GM18861 (cell line): ENCODE measurements around the gene GALNT18.
A peak's percentile ranks its signal among the peaks of the same experiment; 100 is the strongest.

ENCODE experiments used
- ATAC-seq: cut with Tn5 transposase; IDR thresholded peaks from one replicate; pipeline ENCODE4 v1.9.1; 2021; ENCODE audit not compliant: unreplicated experiment

Gene GALNT18

GRCh38 chr11:11621573-11622339, at the start of gene GALNT18:
TSS of gene GALNT18 (minus strand) at chr11:11622005.
- ATAC-seq = peak; percentile 84

- no peak for ATAC-seq
Observed at GRCh38 chr11:11670574-11670973, 48.8 kb upstream of the GALNT18 start.

GRCh38 chr11:11669233-11669846, 47.5 kb upstream of the GALNT18 start:
- ATAC-seq = no peak

GRCh38 chr11:11668781-11669180, 47.0 kb upstream of the GALNT18 start:
- ATAC-seq = no peak

GRCh38 chr11:11668274-11668673, 46.5 kb upstream of the GALNT18 start:
- ATAC-seq = no peak

GRCh38 chr11:11667056-11667455, 45.3 kb upstream of the GALNT18 start:
- ATAC-seq = no peak

- ATAC-seq = no peak
Observed at GRCh38 chr11:11665407-11665806, 43.6 kb upstream of the GALNT18 start.

GRCh38 chr11:11663907-11664306, 42.1 kb upstream of the GALNT18 start:
- ATAC-seq = no peak

GRCh38 chr11:11662578-11662977, 40.8 kb upstream of the GALNT18 start:
- ATAC-seq = no peak

- ATAC-seq = no peak
Observed at GRCh38 chr11:11661326-11662040, 39.7 kb upstream of the GALNT18 start.

GRCh38 chr11:11660363-11660740, 38.5 kb upstream of the GALNT18 start:
- ATAC-seq = no peak

GRCh38 chr11:11659567-11660362, 38.0 kb upstream of the GALNT18 start:
- no peak for ATAC-seq

- no peak for ATAC-seq
Observed at GRCh38 chr11:11657218-11657955, 35.6 kb upstream of the GALNT18 start.

- no peak for ATAC-seq
Observed at GRCh38 chr11:11641581-11641980, 19.8 kb upstream of the GALNT18 start.

GRCh38 chr11:11640996-11641395, 19.2 kb upstream of the GALNT18 start:
- ATAC-seq = no peak

- ATAC-seq = no peak
Observed at GRCh38 chr11:11640152-11640551, 18.3 kb upstream of the GALNT18 start.

GRCh38 chr11:11636671-11637070, 14.9 kb upstream of the GALNT18 start:
- no peak for ATAC-seq

GRCh38 chr11:11635443-11635842, 13.6 kb upstream of the GALNT18 start:
- no peak for ATAC-seq

- ATAC-seq = no peak
Observed at GRCh38 chr11:11629368-11629767, 7.6 kb upstream of the GALNT18 start.

GRCh38 chr11:11628651-11629050, 6.8 kb upstream of the GALNT18 start:
- no peak for ATAC-seq

GRCh38 chr11:11626128-11626527, 4.3 kb upstream of the GALNT18 start:
- no peak for ATAC-seq
